NT2/D1 (cell line): ENCODE measurements around the gene SPAG9.

Experiments
- SUZ12 ChIP-seq: IDR thresholded peaks from 2 replicates; pipeline ENCODE4 v1.6.1; 2011; ENCODE audit not compliant: insufficient read length, insufficient read depth; ENCODE audit errors: extremely low read depth
- YY1 ChIP-seq: IDR thresholded peaks from 2 replicates; pipeline ENCODE4 v1.6.1; 2011; ENCODE audit not compliant: insufficient read length, insufficient read depth

- TF ChIP-seq YY1 (no peak), SUZ12 (no peak)
Measured at GRCh38 chr17:50939795-50940684, 180.6 kb downstream of the SPAG9 start.
